Measurements from ENCODE around the gene TXNRD1.
"Not testable (repeated sequence)": the region's sequence is repeated elsewhere in the genome, so short reads cannot be mapped to it uniquely, and the experiment has no call there.

The TXNRD1 gene

GRCh38 chr12:104331376-104331775 is 115.8 kb downstream of the TXNRD1 start:
- DNase-seq: no peak

DNA sequence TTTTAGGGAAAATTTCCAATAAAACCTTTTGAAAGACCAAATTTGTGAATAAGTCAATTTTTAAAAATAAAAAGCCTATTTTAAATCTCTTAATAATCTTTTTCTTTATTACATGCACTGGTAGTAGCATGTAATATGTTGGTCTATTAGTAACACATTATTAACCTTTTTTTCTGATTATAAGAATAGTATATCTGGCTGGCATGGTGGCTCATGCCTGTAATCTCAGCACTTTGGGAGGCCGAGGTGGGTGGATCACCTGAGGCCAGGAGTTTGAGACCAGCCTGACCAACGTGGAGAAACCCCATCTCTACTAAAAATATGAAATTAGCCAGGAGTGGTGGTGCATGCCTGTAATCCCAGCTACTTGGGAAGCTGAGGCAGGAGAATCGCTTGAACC is 116.7 kb downstream of the TXNRD1 start:
- DNase-seq: not testable (repeated sequence)

- no peak for DNase-seq
Measured at GRCh38 chr12:104333692-104334255, 118.2 kb downstream of the TXNRD1 start.

- peak; percentile 18 for DNase-seq
Measured at GRCh38 chr12:104334581-104334980, 119.0 kb downstream of the TXNRD1 start.

- no peak for DNase-seq
Measured at GRCh38 chr12:104336115-104336514, 120.5 kb downstream of the TXNRD1 start.

- no peak for DNase-seq
Measured at GRCh38 chr12:104337030-104337558, 121.5 kb downstream of the TXNRD1 start.

DNA sequence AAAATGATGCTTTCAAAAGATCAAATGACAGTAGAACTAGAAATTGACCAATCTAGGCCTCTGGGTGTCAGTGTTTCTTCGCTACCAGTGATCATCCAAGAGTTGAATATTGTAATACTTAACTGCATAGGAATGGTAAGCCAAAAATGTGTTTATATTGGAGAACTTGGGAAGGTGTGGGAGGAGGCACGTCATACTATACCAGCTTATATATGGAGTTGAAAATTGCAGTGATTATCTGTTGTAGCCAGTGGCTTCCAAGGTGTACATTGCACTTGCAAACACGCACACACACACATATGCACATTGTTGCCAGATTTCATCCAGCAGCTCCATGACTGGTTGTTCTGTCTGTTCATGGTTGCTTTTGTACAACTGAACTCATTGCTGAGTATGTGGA is 124.1 kb downstream of the TXNRD1 start:
- DNase-seq: no peak

DNA sequence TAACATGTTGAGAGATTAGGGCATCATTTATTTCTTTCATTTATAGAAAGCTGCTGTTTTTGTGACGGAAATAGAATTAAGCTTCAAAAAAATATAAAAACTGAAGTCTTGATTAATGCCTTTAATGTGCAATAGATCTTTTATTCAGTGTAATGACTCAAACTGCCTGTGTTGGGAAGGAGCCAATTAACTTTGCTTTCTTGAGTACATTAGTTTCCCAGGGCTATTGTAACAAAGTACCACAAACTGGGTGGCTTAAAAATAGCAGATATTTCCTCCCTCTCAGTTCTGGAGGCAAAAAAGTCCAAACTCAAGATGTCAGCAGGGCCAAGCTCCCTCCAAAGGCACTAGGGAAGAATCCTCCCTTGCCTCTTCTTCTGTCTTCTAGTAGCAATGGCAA is 124.6 kb downstream of the TXNRD1 start:
- no peak for DNase-seq

GRCh38 chr12:104340925-104341611 is 125.5 kb downstream of the TXNRD1 start:
- DNase-seq: no peak

DNA sequence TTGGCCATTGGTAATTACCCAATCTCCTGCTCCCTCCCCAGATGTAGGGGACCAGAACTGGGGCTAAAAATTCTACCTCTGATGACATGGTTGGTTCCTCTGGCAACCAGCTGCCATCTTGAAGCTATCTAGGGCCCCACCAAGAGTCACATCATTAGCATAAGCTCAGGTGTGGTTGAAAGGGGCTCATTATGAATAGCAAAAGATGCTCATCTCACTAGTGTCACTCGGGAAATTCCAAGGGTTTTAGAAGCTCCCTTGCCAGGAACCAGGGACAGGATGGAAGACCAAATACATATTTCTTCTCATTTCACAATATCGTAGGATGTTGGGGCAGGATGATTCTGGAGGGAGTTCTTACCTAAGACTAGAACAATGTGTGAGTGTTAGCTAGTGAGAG is 126.6 kb downstream of the TXNRD1 start:
- DNase-seq: no peak

DNA sequence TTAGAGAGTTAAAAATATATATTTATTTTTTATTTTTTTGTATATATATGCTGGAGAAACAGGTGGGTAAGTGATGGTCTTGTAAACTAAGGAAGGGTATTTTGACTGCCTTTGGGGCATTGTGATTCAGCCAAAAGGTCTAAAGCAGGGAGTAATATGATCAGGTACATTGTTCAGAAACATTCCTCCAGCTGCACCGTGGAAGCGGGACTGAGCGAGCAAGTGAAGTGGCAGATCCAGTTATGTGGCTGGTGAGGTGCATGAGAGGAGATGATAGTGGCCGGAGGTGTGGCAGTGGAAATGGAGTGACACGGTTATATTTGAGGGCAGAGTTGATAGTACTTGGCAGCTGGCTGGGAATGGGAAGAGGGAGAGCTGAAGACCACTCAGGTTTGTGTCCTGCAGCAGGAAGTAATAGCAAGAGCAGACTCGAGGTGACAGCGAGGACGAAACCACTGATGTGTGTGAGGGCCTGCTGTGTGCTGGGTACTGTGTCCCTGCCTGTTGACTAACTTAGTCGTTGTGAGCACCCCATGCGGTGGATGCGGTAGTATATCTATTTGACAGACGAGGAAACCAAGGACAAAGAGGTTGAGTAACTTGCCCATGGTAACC is 127.2 kb downstream of the TXNRD1 start:
- no peak for DNase-seq

GRCh38 chr12:104344682-104345081 is 129.1 kb downstream of the TXNRD1 start:
- DNase-seq: no peak

DNA sequence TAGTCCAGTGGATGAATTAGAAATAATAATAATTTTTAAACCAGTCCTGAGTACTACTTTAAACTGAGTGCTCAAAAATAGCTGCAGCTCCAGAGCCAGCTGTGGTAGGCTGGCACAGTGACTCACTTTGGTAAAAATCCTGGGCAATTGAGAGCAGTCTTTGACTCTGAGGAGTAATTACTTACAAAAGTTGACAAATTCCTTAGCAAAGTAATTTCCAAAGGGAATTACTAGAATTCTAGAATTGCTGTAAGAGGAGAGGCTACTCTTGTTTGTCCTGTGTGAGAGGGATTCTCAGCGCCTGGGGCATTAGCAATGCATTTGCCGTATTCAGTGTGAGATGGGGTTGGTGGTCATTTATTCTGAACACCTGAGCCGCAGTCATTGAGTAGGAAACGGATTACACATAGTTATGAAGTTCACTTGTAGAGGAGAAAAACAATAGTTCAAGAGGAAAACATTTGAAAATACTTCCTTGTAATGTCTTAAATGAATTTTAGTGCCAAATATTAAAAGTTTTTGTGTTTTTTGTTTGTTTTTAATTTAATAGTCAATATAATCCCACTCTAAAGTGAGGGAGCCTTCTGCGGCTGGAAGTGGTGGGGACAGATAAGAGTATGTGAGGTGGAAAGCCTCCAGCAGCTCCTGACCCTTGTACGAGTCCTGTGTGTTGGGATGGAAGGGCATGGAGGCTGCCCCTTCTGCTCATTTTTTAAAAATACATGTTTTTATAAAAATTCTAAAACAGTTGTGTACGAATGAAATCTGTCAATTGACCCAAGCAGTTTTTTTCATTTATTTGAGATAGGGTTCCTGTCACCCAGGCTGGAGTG is 129.9 kb downstream of the TXNRD1 start:
- no peak for DNase-seq

DNA sequence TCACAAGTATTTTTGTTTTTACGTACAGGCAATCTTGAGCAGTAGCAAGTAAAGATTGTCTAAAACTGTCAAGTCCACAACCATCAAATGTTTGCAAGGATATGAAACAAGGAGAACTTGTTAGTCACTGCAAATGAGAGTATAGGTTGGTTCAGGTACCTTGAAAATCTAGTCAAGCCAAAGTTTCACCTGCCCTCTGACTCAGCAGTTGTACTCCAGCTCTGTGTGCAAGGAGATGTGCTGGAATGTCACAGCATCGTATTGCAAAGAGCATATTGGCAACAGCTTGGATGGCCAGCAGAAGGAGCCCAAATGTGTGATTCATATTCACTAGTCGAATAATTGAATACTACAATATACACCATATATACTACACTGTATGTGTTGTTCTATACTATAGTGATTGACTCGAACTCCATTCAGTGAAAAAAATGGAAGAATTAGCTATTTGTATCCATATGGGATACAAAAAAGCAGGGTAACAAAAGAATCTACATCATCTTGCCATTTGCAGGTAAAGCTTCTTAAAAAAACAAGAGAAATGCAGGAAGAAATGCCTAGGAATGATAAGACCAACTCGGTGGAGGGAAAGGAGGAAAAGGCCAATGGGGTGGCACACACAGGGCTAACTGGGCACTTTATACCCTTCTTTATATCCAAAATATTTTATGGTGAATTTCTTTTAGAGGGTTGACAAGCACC is 131.9 kb downstream of the TXNRD1 start:
- DNase-seq: no peak

DNA sequence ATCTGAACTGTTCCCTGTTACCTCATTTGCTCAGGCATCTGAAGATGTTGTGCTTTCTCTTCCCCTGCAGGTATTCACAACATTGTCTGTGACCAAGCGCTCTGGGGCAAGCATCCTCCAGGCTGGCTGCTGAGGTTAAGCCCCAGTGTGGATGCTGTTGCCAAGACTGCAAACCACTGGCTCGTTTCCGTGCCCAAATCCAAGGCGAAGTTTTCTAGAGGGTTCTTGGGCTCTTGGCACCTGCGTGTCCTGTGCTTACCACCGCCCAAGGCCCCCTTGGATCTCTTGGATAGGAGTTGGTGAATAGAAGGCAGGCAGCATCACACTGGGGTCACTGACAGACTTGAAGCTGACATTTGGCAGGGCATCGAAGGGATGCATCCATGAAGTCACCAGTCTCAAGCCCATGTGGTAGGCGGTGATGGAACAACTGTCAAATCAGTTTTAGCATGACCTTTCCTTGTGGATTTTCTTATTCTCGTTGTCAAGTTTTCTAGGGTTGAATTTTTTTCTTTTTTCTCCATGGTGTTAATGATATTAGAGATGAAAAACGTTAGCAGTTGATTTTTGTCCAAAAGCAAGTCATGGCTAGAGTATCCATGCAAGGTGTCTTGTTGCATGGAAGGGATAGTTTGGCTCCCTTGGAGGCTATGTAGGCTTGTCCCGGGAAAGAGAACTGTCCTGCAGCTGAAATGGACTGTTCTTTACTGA is 132.9 kb downstream of the TXNRD1 start:
- no peak for DNase-seq

DNA sequence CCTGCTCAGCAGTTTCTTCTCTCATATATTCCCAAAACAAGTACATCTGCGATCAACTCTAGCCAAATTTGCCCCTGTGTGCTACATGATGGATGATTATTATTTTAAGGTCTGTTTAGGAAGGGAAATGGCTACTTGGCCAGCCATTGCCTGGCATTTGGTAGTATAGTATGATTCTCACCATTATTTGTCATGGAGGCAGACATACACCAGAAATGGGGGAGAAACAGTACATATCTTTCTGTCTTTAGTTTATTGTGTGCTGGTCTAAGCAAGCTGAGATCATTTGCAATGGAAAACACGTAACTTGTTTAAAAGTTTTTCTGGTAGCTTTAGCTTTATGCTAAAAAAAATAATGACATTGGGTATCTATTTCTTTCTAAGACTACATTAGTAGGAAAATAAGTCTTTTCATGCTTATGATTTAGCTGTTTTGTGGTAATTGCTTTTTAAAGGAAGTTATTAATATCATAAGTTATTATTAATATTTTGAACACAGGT is 133.5 kb downstream of the TXNRD1 start:
- no peak for DNase-seq

- DNase-seq: no peak
Measured at GRCh38 chr12:104350211-104351056, 134.9 kb downstream of the TXNRD1 start.

GRCh38 chr12:104351057-104351983 is 135.7 kb downstream of the TXNRD1 start:
- no peak for DNase-seq

DNA sequence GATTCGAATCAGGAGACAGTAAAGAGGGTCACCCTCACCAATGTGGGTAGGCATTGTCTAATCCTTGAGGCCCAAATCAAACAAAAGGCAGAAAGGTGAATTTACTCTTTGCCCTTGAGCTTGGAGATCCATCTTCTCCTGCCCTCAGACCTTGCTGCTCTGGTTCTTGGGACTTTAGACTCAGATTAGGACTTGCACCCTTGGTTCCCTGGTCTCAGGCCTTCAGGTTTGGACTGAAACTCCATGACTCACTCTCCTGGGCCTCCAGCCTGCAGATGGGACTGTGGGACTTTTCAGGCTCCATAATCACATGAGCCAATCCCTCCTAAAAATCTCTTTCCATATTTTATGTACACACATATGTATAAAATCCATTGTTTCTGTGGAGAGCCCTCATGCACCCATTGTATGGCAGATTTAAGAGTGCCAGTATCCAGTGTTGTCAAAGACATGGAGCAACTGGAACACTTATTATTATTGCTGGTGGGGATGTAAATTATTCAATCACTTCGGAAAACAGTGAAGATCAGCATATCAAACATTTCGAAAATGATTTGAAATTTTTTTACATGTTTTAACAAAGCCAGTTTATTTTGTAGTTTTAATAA is 136.6 kb downstream of the TXNRD1 start:
- no peak for DNase-seq
